Prostate gland (tissue), 2 donors: ENCODE measurements around the gene LAT.
"Not testable (repeated sequence)": the region's sequence is repeated elsewhere in the genome, so short reads cannot be mapped to it uniquely, and the experiment has no call there.

Source experiments
- POLR2AphosphoS5 ChIP-seq: sonication (generic); formaldehyde crosslinking; IDR thresholded peaks from one replicate; pipeline ENCODE4 v1.6.1; 2017; ENCODE audit warnings: antibody characterized with exemption
- TF ChIP-seq, protein P1 (sequence below), 4 experiments: fragments of 200-600 bp in 2 of 4; fragments of 450-650 bp in 2 of 4; sonication (generic) in 2 of 4; IDR thresholded peaks; 1 replicate in 3 of 4; 2 replicates in 1 of 4; pipeline ENCODE4 v1.5.1; 2016 to 2019; ENCODE audit warnings: antibody characterized with exemption in 4 of 4, mild to moderate bottlenecking in 2 of 4, moderate library complexity in 2 of 4

DNA sequence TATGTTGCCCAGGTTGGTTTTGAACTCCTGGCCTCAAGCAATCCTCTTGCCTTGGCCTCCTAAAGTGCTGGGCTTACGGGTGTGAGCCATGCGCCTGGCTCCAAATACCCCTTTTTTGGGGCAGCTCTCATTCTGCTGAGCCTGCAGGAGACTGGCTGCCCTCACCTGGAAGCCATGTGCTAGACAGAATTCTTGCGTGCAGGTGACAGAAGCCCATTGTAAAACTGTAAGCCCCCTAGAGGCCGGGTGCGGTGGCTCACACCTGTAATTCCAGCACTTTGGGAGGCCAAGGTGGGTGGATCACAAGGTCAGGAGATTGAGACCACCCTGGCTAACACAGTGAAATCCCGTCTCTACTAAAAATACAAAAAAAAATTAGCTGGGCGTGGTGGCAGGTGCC lies 4.5 kb upstream of the LAT start:
- not testable (repeated sequence) for TF ChIP-seq POLR2AphosphoS5
- TF ChIP-seq, protein P1, sequence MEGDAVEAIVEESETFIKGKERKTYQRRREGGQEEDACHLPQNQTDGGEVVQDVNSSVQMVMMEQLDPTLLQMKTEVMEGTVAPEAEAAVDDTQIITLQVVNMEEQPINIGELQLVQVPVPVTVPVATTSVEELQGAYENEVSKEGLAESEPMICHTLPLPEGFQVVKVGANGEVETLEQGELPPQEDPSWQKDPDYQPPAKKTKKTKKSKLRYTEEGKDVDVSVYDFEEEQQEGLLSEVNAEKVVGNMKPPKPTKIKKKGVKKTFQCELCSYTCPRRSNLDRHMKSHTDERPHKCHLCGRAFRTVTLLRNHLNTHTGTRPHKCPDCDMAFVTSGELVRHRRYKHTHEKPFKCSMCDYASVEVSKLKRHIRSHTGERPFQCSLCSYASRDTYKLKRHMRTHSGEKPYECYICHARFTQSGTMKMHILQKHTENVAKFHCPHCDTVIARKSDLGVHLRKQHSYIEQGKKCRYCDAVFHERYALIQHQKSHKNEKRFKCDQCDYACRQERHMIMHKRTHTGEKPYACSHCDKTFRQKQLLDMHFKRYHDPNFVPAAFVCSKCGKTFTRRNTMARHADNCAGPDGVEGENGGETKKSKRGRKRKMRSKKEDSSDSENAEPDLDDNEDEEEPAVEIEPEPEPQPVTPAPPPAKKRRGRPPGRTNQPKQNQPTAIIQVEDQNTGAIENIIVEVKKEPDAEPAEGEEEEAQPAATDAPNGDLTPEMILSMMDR (IDR thresholded peaks at IDR 0.05): not testable (repeated sequence)
